Neural progenitor cell (in vitro differentiated cells): Measurements from ENCODE around the gene C19orf12.

Source experiments
- EZH2 ChIP-seq: fragments of 200-600 bp; sonication (generic); IDR thresholded peaks from 2 replicates; pipeline ENCODE4 v1.6.1; 2017; ENCODE audit warnings: antibody characterized with exemption, mild to moderate bottlenecking, moderate library complexity
- EZH2phosphoT487 ChIP-seq: fragments of 200-600 bp; sonication (generic); IDR thresholded peaks from 2 replicates; pipeline ENCODE4 v1.6.1; 2017; ENCODE audit warnings: antibody characterized with exemption
- TF ChIP-seq, protein P1 (sequence below): fragments of 200-600 bp; sonication (generic); IDR thresholded peaks from 2 replicates; pipeline ENCODE4 v1.5.1; 2017; ENCODE audit warnings: antibody characterized with exemption, mild to moderate bottlenecking

DNA sequence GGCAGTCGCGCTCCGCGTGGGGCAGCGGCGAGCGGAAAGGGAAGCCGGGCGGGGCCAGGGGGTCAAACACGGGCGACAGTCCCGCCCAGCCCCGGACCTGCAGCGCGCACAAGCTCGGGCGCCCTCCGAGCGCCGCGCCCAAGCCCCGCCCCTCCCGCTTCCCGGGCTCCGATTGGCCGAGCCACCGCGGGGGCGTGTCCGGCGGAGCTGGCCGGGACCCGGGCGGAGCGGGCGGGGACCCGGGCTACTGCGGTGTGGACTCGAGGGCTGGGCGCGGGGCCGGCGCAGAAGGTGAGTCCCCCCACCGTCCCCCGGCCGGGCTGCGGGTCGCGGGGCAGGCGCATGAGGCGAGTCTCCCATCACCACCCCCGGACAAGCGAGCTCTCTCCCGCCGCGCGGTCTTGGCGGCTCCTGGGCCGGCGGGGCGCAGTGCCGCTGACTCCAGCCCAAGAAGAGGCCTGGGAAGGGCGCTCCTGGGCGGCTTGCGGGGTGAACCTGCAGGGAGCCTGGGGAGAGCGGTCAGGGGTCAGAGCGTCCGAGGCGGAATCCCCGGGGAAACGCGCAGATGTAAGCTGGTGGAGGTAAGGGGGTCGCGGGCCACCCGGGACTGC lies 49.7 kb downstream of the C19orf12 start, which contains the start of gene PLEKHF1:
- TF ChIP-seq, protein P1, sequence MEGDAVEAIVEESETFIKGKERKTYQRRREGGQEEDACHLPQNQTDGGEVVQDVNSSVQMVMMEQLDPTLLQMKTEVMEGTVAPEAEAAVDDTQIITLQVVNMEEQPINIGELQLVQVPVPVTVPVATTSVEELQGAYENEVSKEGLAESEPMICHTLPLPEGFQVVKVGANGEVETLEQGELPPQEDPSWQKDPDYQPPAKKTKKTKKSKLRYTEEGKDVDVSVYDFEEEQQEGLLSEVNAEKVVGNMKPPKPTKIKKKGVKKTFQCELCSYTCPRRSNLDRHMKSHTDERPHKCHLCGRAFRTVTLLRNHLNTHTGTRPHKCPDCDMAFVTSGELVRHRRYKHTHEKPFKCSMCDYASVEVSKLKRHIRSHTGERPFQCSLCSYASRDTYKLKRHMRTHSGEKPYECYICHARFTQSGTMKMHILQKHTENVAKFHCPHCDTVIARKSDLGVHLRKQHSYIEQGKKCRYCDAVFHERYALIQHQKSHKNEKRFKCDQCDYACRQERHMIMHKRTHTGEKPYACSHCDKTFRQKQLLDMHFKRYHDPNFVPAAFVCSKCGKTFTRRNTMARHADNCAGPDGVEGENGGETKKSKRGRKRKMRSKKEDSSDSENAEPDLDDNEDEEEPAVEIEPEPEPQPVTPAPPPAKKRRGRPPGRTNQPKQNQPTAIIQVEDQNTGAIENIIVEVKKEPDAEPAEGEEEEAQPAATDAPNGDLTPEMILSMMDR, result no peak
- TF ChIP-seq EZH2, result peak; percentile 64
- TF ChIP-seq EZH2phosphoT487, result no peak
